Measurements from ENCODE around the gene TNFRSF12A.

The TNFRSF12A gene

DNA sequence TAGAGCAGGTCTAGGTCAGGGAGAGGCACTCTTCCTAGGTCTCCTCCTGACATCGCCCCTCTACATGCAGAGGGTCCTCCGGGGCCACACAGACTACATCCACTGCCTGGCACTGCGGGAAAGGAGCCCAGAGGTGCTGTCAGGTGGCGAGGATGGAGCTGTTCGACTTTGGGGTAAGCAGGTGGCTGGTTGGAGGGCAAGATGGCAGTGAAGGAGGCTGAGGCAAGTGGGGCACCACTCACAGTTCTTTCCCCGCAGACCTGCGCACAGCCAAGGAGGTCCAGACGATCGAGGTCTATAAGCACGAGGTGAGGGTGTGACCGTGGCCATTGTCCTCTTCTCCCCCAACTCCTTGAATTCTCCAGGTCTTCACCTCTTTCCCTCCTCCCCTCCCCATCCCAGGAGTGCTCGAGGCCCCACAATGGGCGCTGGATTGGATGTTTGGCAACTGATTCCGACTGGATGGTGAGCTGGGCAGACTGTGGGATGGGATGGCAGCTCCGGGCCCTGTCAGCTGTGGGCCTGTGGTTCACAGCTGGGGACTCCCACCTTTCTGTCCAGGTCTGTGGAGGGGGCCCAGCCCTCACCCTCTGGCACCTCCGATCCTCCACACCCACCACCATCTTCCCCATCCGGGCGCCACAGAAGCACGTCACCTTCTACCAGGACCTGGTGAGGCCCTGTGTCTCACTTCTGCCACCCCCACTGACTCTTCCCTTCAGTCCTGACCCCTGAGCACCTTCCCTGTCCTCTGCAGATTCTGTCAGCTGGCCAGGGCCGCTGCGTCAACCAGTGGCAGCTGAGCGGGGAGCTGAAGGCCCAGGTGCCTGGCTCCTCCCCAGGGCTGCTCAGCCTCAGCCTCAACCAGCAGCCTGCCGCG lies 6.7 kb downstream of the TNFRSF12A start:
- H3K9me3 Mint-ChIP-seq, result no peaks in the 10 kb centered on the region
- H3K27me3 Mint-ChIP-seq, result peaks cover 33% of the 10 kb centered on the region
- H3K36me3 Mint-ChIP-seq (ENCODE audit: insufficient read depth), result peaks cover 18% of the 10 kb centered on the region
- H3K4me3 Mint-ChIP-seq, result no peak overlapping the region
- ATAC-seq (replicated peaks; ENCODE audit: extremely low read depth, poor library complexity, severe bottlenecking) (no peak), DNase-seq (ENCODE audit: low spot score in 2 of 2) (no peak)
- H3K4me1 Mint-ChIP-seq, result peaks cover 41% of the 10 kb centered on the region
- no peak overlapping the region for H3K27ac Mint-ChIP-seq (ENCODE audit: low read depth)

DNA sequence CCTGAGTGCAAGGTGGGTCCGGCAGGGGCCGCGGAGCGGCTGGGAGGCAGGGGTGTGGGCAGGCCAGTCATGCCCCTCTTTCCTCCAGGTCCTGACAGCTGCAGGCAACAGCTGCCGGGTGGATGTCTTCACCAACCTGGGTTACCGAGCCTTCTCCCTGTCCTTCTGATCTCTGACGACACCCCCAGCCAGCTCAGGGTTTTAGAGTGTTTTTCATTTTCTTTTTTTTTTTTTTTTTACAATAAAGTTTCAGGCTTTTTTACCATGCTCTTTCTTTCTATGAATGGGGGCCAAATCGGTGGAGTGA lies 7.3 kb downstream of the TNFRSF12A start:
- no peak overlapping the region for H3K27ac Mint-ChIP-seq (ENCODE audit: low read depth)
- DNase-seq (ENCODE audit: low spot score in 2 of 2) (no peak), ATAC-seq (replicated peaks; ENCODE audit: extremely low read depth, poor library complexity, severe bottlenecking) (no peak)
- peaks cover 39% of the 10 kb centered on the region for H3K27me3 Mint-ChIP-seq
- no peaks in the 10 kb centered on the region for H3K9me3 Mint-ChIP-seq
- H3K36me3 Mint-ChIP-seq (ENCODE audit: insufficient read depth), result peaks cover 18% of the 10 kb centered on the region
- H3K4me3 Mint-ChIP-seq, result no peak overlapping the region
- H3K4me1 Mint-ChIP-seq, result peaks cover 36% of the 10 kb centered on the region

DNA sequence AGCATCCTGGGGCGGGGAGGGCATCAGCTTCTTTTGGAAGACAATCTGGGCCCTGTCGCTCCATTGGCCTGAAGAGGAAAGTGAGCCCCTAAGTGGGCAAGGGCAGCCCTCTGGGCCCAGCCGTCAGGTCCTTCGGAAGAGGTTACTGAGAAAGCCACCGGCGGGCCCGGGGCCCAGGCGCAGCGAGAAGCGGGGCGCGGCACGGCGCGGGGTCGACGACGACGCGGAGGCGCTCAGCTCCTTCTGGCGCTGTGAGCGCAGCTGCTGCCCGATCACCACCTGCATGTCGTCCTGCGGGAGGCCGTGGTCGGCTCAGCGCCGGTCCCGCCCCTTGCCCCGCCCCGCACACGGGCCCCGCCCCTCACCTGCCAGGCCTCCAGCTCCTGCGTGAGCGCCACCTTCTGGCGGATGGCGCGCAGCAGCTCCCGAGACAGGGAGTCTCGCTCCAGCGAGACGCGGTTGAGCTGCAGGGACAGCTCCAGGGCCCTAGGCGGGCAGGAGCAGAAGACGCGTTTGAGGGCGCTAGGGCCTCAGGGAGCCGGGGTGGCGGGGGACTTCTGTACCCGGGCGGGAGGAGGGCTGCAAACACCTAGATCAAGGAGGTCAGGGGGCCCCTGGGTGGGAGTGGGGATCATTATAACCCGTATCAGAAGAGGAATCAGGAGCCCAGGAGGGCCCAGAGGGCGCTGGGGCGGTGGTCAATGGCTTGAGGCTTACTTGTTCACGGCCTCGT lies 8.0 kb downstream of the TNFRSF12A start:
- H3K4me3 Mint-ChIP-seq, result peak overlapping the region; percentile 42
- H3K4me1 Mint-ChIP-seq, result peaks cover 35% of the 10 kb centered on the region
- ATAC-seq (replicated peaks; ENCODE audit: extremely low read depth, poor library complexity, severe bottlenecking) (peak; percentile 17), DNase-seq (ENCODE audit: low spot score in 2 of 2) (peak; percentile 66 to 76)
- H3K36me3 Mint-ChIP-seq (ENCODE audit: insufficient read depth), result peaks cover 18% of the 10 kb centered on the region
- H3K27ac Mint-ChIP-seq (ENCODE audit: low read depth), result no peak overlapping the region
- H3K9me3 Mint-ChIP-seq, result no peaks in the 10 kb centered on the region
- H3K27me3 Mint-ChIP-seq, result peaks cover 46% of the 10 kb centered on the region

DNA sequence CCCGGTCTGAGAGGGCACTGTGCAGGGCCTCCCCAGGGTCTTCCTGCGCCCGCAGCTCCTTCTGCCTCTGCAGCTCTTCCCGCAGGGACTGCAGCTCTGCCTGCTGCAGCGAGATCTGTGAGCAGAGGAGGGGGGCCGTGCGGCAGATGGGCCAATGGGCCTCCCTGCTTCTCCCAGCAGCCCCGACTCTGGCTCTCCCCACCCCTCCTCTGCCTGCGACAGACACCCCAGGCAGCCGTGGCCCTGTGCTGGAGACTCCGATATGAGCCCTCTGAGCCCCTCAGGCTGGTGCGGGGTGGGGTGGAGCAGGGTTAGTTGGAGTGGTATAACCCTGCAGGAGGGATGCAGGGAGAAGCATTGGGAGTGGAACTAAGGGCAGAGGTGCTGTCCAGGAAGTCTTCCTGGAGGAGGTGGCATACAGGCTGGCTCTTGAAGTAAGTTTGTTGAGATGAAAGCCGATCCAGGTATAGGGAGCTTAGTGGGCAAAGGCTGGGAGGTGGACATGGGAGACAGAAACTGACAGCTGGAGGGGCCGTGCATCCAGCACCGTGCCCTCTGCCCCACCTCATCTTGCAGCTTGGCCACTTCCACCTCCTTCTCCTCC lies 8.7 kb downstream of the TNFRSF12A start:
- Mint-ChIP-seq H3K27ac (ENCODE audit: low read depth) (no peak overlapping the region), H3K27me3 (peaks cover 53% of the 10 kb centered on the region)

DNA sequence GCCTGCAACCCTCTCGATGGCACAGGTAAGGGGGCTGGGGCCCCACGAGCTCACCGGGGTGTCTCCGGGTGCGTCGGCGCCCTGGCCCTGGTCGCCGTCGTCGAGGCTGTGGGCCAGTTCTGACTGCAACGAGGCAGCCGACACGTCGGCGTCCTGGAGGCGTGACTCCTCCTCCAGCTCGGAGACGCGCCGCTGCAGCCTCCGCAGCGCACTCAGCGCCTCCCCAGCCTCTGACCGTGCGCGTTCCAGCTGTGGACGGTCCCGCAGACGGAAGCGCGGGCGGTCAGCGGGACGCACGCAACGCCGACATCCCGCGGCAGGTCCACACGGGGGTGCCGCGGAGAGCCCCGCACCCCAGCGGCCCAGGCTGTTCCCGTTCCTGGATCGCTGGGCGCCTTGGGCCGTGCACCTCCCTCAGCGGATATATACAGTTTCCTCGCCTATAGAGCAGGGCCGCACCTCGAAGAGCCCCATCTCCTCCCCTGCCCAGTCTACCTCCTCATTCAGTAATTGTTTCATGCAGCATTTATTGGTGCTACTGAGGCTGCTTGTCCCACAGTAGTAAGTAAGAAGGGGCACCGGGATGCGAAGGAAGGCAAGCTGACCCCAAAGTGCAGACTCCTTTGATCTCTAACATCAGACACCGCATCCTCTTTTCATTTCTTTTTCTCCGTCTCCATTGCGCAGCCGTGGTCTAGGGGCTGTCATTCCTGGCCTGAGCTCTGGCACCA lies 9.5 kb downstream of the TNFRSF12A start:
- peaks cover 12% of the 10 kb centered on the region for H3K36me3 Mint-ChIP-seq (ENCODE audit: insufficient read depth)
- peaks cover 26% of the 10 kb centered on the region for H3K4me1 Mint-ChIP-seq
- DNase-seq (ENCODE audit: low spot score in 2 of 2), result no peak
- H3K4me3 Mint-ChIP-seq, result peak overlapping the region; percentile 48
- H3K27ac Mint-ChIP-seq (ENCODE audit: low read depth), result no peak overlapping the region
- H3K27me3 Mint-ChIP-seq, result peaks cover 61% of the 10 kb centered on the region
- ATAC-seq (replicated peaks; ENCODE audit: extremely low read depth, poor library complexity, severe bottlenecking), result peak; percentile 16
- no peaks in the 10 kb centered on the region for H3K9me3 Mint-ChIP-seq

More for the DNA sequence above, 8.7 kb downstream of the TNFRSF12A start:
- Mint-ChIP-seq H3K4me3 (peak overlapping the region; percentile 20), H3K4me1 (peaks cover 33% of the 10 kb centered on the region), H3K36me3 (ENCODE audit: insufficient read depth) (peaks cover 18% of the 10 kb centered on the region), H3K9me3 (no peaks in the 10 kb centered on the region)
- DNase-seq (ENCODE audit: low spot score in 2 of 2), result no peak
- ATAC-seq (replicated peaks; ENCODE audit: extremely low read depth, poor library complexity, severe bottlenecking), result no peak

DNA sequence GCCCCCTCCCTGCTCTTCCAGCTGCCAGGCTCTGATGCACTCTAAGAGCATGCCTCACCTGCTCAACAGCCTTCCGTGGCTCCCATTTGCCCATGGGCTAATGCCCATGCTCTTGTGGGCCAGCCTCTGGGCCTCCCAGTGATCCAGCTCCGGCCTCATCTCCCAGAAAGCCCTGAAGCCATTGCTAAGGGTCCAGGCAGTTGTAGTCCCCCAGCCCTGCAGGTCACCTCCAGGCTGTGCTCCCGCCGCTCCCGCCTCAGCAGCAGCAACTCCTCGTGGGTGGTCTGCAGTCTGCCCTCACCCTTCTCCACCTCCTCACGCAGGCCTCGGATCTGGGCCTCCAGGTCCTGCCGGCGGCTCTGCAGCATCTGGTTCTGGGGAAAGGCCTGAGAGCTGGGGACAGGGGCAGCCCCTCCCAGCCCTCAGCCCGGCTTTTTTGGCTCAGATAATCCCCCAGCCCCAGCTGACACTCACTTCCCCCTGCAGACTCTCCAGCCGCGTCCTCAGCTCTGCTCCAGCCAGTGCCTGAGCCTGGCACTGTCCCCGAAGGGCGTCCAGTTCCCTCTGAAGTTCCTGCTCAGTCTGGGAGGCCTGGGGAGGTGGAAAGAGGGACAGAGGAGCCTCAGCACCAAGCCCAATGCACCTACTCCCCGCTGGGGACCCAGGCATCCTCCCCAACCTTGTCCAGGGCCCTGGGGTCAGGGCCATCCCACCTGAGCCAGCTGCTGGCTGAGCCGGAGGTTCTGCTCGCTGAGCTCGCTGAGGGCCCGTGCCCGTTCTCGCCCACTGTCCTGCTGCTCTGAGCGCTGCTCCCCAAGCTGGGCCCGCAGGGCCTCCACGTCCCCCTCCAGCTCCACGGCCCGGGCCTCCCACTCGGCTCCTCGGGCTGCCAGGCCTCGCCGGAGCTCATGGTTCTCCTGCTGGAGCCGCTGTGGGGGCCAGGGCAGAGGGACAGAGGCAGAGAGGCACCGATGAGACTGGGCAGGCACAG lies 10.3 kb downstream of the TNFRSF12A start:
- no peak overlapping the region for H3K27ac Mint-ChIP-seq (ENCODE audit: low read depth)
- ATAC-seq (replicated peaks; ENCODE audit: extremely low read depth, poor library complexity, severe bottlenecking) (no peak), DNase-seq (ENCODE audit: low spot score in 2 of 2) (no peak)
- no peaks in the 10 kb centered on the region for H3K9me3 Mint-ChIP-seq
- H3K4me1 Mint-ChIP-seq, result peaks cover 27% of the 10 kb centered on the region
- peaks cover 70% of the 10 kb centered on the region for H3K27me3 Mint-ChIP-seq
- H3K4me3 Mint-ChIP-seq, result peak overlapping the region; percentile 48
- H3K36me3 Mint-ChIP-seq (ENCODE audit: insufficient read depth), result peaks cover 12% of the 10 kb centered on the region

DNA sequence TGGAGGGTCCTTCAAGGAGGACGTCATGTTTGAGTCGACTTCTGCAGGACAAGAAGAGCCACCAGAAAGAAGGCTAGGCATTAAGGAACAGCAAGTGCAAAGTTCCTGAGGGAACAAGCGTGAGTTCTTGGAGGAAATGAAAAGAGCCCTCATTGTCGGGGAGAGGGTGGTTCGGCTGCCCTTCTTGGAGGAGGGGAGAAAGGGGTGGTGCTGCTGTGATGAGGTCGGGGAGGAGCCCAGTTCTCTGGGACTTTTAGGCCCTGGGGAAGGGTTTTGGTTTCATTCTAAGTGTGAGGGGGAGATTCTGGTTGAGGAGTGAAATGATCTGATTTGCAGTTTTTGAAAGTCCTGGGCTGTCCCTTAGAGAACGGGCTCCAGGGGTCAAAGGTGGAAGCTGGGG lies 12.5 kb downstream of the TNFRSF12A start:
- H3K4me3 Mint-ChIP-seq, result no peak overlapping the region
- DNase-seq (ENCODE audit: low spot score in 2 of 2), result no peak
- no peak for ATAC-seq (replicated peaks; ENCODE audit: extremely low read depth, poor library complexity, severe bottlenecking)
- no peaks in the 10 kb centered on the region for H3K9me3 Mint-ChIP-seq
- peaks cover 9% of the 10 kb centered on the region for H3K36me3 Mint-ChIP-seq (ENCODE audit: insufficient read depth)
- H3K4me1 Mint-ChIP-seq, result peaks cover 37% of the 10 kb centered on the region
- no peak overlapping the region for H3K27ac Mint-ChIP-seq (ENCODE audit: low read depth)
- H3K27me3 Mint-ChIP-seq, result peaks cover 86% of the 10 kb centered on the region

DNA sequence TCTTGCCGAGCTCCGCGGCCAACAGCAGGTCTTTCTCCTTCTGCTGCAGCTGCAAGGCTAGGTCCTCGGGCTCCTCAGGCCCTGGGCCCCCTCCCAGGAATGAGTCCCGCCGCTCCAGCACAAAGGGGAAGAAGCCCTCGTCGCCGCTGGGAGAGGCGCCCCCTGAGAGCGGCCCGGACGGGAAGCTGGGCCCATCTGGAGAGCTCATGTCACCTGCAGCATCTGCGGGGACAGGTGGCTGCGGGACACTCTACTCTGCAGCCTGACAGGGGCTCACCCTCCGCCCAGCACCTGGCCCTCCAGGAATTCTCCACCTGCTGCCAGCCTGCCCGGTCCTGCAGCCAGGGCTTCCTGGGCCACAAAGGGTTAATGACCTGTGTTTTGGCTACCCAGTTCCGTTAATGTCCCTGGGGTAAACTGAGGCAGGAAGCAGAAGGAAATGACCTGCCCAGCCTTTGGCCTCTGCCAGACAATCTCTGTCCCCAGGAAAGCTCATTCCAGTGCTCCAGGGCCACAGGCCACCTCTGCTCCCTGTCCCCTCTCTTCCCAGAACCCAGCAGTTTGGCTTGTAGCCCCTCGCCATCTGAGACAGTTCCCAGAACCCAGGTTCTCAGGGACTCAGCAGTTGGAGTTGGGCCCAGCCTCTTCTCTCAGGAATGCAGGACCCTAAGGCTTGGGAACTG lies 15.3 kb downstream of the TNFRSF12A start:
- H3K4me1 Mint-ChIP-seq, result peaks cover 19% of the 10 kb centered on the region
- no peaks in the 10 kb centered on the region for H3K9me3 Mint-ChIP-seq
- no peak for ATAC-seq (replicated peaks; ENCODE audit: extremely low read depth, poor library complexity, severe bottlenecking)
- H3K27ac Mint-ChIP-seq (ENCODE audit: low read depth), result no peak overlapping the region
- peak overlapping the region; percentile 36 for H3K4me3 Mint-ChIP-seq
- peaks cover 3% of the 10 kb centered on the region for H3K36me3 Mint-ChIP-seq (ENCODE audit: insufficient read depth)
- DNase-seq (ENCODE audit: low spot score in 2 of 2), result no peak
- peaks cover 94% of the 10 kb centered on the region for H3K27me3 Mint-ChIP-seq

DNA sequence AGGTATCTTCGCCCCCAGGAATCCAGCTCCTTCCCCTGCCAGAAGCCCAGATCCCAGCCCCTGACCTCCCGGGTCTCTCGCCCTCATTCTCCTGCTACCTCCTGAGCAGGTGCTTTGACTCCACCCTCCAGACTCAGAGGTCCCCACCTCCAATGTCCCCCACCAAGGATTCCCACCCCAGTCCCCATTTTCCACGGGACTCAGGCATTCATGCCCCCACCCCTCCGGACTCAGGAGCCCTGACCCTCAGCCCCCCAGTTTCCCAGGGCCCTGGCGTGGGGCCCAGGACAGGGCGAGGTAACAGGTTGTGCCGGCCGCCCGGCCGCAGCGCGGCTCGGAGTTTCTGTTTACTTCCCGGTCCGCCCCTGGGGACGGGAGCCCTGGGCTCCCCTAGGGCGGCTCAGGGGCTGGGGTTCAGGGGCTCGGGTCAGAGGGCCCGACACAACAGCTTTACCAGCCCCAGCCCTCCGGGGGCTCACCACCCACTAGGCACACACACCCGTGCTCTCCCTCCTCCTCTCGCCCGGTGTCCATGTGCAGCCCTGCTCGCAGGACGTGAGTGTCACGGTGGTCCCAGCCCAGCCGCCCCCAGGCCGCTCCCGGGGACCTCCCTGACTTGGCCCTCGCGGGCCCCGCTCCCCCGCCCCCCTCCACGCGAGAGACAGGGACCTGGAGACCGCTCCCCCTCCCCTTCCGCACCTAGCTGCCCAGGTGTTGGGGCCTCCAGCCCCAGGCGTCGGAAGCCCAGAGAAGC lies 16.0 kb downstream of the TNFRSF12A start:
- DNase-seq (ENCODE audit: low spot score in 2 of 2) (no peak), ATAC-seq (replicated peaks; ENCODE audit: extremely low read depth, poor library complexity, severe bottlenecking) (no peak)
- H3K27me3 Mint-ChIP-seq, result peaks cover 90% of the 10 kb centered on the region
- peaks cover 3% of the 10 kb centered on the region for H3K36me3 Mint-ChIP-seq (ENCODE audit: insufficient read depth)
- H3K4me3 Mint-ChIP-seq, result peak overlapping the region; percentile 36
- H3K9me3 Mint-ChIP-seq, result no peaks in the 10 kb centered on the region
- H3K27ac Mint-ChIP-seq (ENCODE audit: low read depth), result no peak overlapping the region
- peaks cover 19% of the 10 kb centered on the region for H3K4me1 Mint-ChIP-seq

DNA sequence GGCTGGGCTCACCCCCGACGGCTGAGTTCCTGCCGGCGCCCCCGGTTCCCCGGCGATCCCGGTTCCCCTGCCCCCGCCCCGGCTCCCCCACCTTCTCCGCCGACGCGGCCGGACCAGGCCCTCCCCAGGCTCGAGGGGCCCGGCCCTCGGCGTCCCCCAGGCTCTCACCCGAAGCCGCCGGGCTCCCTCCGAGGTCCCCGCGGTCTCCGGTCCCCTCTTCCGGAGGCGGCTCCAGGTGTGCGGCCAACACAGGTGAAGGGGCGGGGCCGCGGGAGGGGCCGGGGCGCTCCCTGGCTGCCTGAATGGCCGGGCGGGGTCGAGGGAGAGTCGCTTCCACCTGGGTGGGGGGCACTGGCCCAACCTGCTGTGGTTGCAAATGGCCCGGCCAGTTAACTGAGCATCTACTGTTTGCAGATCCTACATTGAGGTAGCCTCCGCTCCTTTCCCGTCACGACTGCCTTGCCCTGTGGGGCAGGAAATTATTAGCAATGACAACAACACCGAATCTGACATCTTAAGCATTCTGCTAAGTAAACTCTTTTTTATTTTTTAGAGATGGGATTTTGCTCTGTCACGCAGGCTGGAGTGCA lies 16.7 kb downstream of the TNFRSF12A start, which contains the start of gene BICDL2:
TSS of gene BICDL2 (minus strand) at position 219 of the 590 bp plus-strand sequence. CDS start 1,448 bp downstream, outside the sequence.
- Mint-ChIP-seq H3K4me3 (peak within 1 kb of the TSS; percentile 68), H3K9me3 (no peaks in the 10 kb centered on the region)

More for the DNA sequence above, 16.7 kb downstream of the TNFRSF12A start, which contains the start of gene BICDL2:
- ATAC-seq (replicated peaks; ENCODE audit: extremely low read depth, poor library complexity, severe bottlenecking) (no peak), DNase-seq (ENCODE audit: low spot score in 2 of 2) (no peak)
- Mint-ChIP-seq H3K36me3 (ENCODE audit: insufficient read depth) (peaks cover 1% of the 10 kb centered on the region), H3K4me1 (peaks cover 19% of the 10 kb centered on the region), H3K27me3 (peaks cover 84% of the 10 kb centered on the region), H3K27ac (ENCODE audit: low read depth) (no peak within 1 kb of the TSS)
